A204.1 (cell line): ENCODE data around the gene ETV1.
A peak's percentile ranks its signal among the peaks of the same experiment; 100 is the strongest.

Source experiments
- FAIRE-seq: peaks from 2 replicates; lab custom pipeline; 2012; peaks lifted over from hg19 to GRCh38; lab: Jason Lieb, UNC

ETV1 gene

GRCh38 chr7:13989126-13989948, at the start of gene ETV1:
TSS of gene ETV1 (minus strand) at chr7:13989666. CDS start at chr7:13989052, 614 bp downstream.
- FAIRE-seq, result peak; percentile 14

- FAIRE-seq, result no peak
These were observed 34.9 kb upstream of the ETV1 start for GRCh38 chr7:14024406-14024805.

GRCh38 chr7:14023838-14024237, 34.4 kb upstream of the ETV1 start:
- no peak for FAIRE-seq

GRCh38 chr7:14023342-14023741, 33.9 kb upstream of the ETV1 start:
- FAIRE-seq, result no peak

- FAIRE-seq, result no peak
These were observed 31.6 kb upstream of the ETV1 start for GRCh38 chr7:14021069-14021468.

GRCh38 chr7:14020339-14020900, 31.0 kb upstream of the ETV1 start:
- FAIRE-seq, result no peak

- no peak for FAIRE-seq
These were observed 29.3 kb upstream of the ETV1 start for GRCh38 chr7:14018751-14019150.

- FAIRE-seq, result no peak
These were observed 27.5 kb upstream of the ETV1 start for GRCh38 chr7:14016950-14017349.

GRCh38 chr7:14013898-14014297, 24.4 kb upstream of the ETV1 start:
- no peak for FAIRE-seq

GRCh38 chr7:14009453-14010418, 20.3 kb upstream of the ETV1 start:
- FAIRE-seq, result no peak

GRCh38 chr7:14001139-14001538, 11.7 kb upstream of the ETV1 start:
- FAIRE-seq, result no peak

GRCh38 chr7:14000247-14000646, 10.8 kb upstream of the ETV1 start:
- no peak for FAIRE-seq

- FAIRE-seq, result no peak
These were observed 9.4 kb upstream of the ETV1 start for GRCh38 chr7:13998866-13999265.

- no peak for FAIRE-seq
These were observed 3.1 kb upstream of the ETV1 start for GRCh38 chr7:13992596-13992964.

GRCh38 chr7:13991791-13992595, 2.5 kb upstream of the ETV1 start:
- FAIRE-seq, result no peak

GRCh38 chr7:13990984-13991790, 1.7 kb upstream of the ETV1 start:
- peak; percentile 99 for FAIRE-seq

- no peak for FAIRE-seq
These were observed 985 bp upstream of the ETV1 start for GRCh38 chr7:13990319-13990983.

GRCh38 chr7:13989949-13990305, 461 bp upstream of the ETV1 start:
- FAIRE-seq, result no peak

- no peak for FAIRE-seq
These were observed 738 bp downstream of the ETV1 start for GRCh38 chr7:13988731-13989125.

GRCh38 chr7:13988065-13988464, 1.4 kb downstream of the ETV1 start:
- no peak for FAIRE-seq

GRCh38 chr7:13987395-13987794, 2.1 kb downstream of the ETV1 start:
- peak; percentile 48 for FAIRE-seq
